Lower leg skin (tissue), 3 donors: ENCODE results near the gene ACAA1.

ENCODE experiments used
- POLR2A ChIP-seq, 2 donors: fragments of 450-650 bp; IDR thresholded peaks; one replicate each; pipeline ENCODE4 v1.6.1; 2016 to 2017; ENCODE audit warnings: antibody characterized with exemption in 2 of 2, mild to moderate bottlenecking in 1 of 2, moderate library complexity in 1 of 2
- TF ChIP-seq, protein P1 (sequence below), 3 donors: fragments of 450-650 bp; IDR thresholded peaks; one replicate each; pipeline ENCODE4 v1.5.1; 2016; ENCODE audit warnings: antibody characterized with exemption in 3 of 3, mild to moderate bottlenecking in 3 of 3, moderate library complexity in 2 of 3

- TF ChIP-seq, protein P1, sequence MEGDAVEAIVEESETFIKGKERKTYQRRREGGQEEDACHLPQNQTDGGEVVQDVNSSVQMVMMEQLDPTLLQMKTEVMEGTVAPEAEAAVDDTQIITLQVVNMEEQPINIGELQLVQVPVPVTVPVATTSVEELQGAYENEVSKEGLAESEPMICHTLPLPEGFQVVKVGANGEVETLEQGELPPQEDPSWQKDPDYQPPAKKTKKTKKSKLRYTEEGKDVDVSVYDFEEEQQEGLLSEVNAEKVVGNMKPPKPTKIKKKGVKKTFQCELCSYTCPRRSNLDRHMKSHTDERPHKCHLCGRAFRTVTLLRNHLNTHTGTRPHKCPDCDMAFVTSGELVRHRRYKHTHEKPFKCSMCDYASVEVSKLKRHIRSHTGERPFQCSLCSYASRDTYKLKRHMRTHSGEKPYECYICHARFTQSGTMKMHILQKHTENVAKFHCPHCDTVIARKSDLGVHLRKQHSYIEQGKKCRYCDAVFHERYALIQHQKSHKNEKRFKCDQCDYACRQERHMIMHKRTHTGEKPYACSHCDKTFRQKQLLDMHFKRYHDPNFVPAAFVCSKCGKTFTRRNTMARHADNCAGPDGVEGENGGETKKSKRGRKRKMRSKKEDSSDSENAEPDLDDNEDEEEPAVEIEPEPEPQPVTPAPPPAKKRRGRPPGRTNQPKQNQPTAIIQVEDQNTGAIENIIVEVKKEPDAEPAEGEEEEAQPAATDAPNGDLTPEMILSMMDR (IDR thresholded peaks at IDR 0.05), result no peak
- no peak for TF ChIP-seq POLR2A (IDR thresholded peaks at IDR 0.05)
Observed at GRCh38 chr3:38109580-38110313, 27.2 kb downstream of the ACAA1 start.
